HEK293 (cell line): ENCODE results near the gene KCNC1.

Experiments used
- ZBTB1 ChIP-seq: fragments of 450-650 bp; formaldehyde crosslinking; IDR thresholded peaks from 2 replicates; pipeline ENCODE4 v1.5.1; 2016; ENCODE audit warnings: missing biosample characterization, missing genetic modification characterization
- ZNF184 ChIP-seq: fragments of 450-650 bp; IDR thresholded peaks from 2 replicates; pipeline ENCODE4 v1.5.1; 2018; ENCODE audit warnings: missing biosample characterization, mild to moderate bottlenecking, missing genetic modification characterization
- ZNF311 ChIP-seq: fragments of 450-650 bp; formaldehyde crosslinking; IDR thresholded peaks from 2 replicates; pipeline ENCODE4 v1.5.1; 2017; ENCODE audit warnings: missing biosample characterization, missing genetic modification characterization, borderline replicate concordance
- ZNF785 ChIP-seq: fragments of 450-650 bp; formaldehyde crosslinking; IDR thresholded peaks from 2 replicates; pipeline ENCODE4 v1.5.1; 2016; ENCODE audit warnings: missing biosample characterization, missing genetic modification characterization
- TF ChIP-seq, protein P1 (sequence below): fragments of 450-650 bp; formaldehyde crosslinking; IDR thresholded peaks from 2 replicates; pipeline ENCODE4 v1.5.1; 2016; ENCODE audit warnings: missing biosample characterization, missing genetic modification characterization

DNA sequence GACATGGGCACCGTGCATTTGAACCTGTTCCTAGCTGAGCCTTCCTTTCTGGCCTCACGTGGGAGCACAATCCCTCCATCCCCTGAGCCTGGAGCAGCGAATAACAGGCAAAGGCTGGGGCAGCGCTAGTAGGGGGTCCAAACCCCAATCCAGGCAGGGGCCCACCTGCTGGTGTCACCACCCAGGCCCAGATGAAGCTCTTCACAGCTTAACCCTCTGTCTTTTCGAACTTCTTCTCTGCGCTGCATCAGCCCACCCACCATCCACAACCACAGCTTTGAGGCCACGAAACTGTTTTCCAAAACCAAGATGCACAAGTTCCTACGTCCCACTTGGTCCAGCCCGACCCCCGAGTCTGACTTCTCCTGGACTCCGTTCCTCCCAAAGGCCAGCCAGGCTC, 11.5 kb downstream of the KCNC1 start:
- no peak for TF ChIP-seq ZNF785 (tag by site-specific recombination)
- TF ChIP-seq ZBTB1 (tag by site-specific recombination): no peak
- no peak for TF ChIP-seq ZNF311 (tag by site-specific recombination)
- TF ChIP-seq, protein P1, sequence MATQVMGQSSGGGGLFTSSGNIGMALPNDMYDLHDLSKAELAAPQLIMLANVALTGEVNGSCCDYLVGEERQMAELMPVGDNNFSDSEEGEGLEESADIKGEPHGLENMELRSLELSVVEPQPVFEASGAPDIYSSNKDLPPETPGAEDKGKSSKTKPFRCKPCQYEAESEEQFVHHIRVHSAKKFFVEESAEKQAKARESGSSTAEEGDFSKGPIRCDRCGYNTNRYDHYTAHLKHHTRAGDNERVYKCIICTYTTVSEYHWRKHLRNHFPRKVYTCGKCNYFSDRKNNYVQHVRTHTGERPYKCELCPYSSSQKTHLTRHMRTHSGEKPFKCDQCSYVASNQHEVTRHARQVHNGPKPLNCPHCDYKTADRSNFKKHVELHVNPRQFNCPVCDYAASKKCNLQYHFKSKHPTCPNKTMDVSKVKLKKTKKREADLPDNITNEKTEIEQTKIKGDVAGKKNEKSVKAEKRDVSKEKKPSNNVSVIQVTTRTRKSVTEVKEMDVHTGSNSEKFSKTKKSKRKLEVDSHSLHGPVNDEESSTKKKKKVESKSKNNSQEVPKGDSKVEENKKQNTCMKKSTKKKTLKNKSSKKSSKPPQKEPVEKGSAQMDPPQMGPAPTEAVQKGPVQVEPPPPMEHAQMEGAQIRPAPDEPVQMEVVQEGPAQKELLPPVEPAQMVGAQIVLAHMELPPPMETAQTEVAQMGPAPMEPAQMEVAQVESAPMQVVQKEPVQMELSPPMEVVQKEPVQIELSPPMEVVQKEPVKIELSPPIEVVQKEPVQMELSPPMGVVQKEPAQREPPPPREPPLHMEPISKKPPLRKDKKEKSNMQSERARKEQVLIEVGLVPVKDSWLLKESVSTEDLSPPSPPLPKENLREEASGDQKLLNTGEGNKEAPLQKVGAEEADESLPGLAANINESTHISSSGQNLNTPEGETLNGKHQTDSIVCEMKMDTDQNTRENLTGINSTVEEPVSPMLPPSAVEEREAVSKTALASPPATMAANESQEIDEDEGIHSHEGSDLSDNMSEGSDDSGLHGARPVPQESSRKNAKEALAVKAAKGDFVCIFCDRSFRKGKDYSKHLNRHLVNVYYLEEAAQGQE (tag by site-specific recombination): no peak
- TF ChIP-seq ZNF184 (tag by site-specific recombination): no peak
